Measurements from ENCODE around the gene MED14. TPM values are rescaled to one million over a fixed set of nuclear protein-coding genes. Genes with fewer than 3 reads are reported as not detected.

MED14 gene
- total and polyA plus RNA-seq, 2 experiments from 2014 or later: 13.3 to 34.7 TPM

DNA sequence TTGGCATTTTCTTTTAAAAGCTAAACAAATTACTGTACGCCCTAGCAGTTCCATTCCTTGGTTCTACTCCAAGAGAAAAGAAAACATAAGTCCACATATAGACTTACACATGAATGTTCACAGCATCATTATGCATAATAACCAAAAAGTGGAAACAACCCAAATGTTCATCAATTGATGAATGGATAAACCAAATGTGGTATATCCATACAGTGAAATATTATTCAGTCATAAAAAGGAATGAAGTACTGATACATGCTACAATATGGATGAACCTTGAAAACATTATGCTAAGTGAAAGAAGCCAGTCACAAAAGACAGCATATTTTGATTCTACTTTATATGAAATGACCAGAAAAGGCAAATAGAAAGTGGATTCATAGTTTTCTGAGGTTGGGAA is 36.5 kb downstream of the MED14 start:
- TF ChIP-seq EZH2phosphoT487 (IDR thresholded peaks at IDR 0.05; ENCODE audit: insufficient read depth, low read depth) (no peak), EZH2 (IDR thresholded peaks at IDR 0.05; ENCODE audit: insufficient read depth, poor library complexity, severe bottlenecking) (no peak)
- H3K27me3 ChIP-seq (replicated peaks; ENCODE audit: insufficient read depth): no peaks in the 10 kb centered on the region
- no peaks in the 10 kb centered on the region for H3K4me1 ChIP-seq (ENCODE audit: insufficient read depth)
- in situ Hi-C loops (cut with MboI): loop anchor here (25.0 kb wide), 1 partner anchor 413 kb away; no protein-coding TSS in a partner anchor
- H2AFZ ChIP-seq: no peak overlapping the region
- no peak overlapping the region for H3K4me2 ChIP-seq (ENCODE audit: unreplicated experiment)
- no peaks in the 10 kb centered on the region for H3K9me2 ChIP-seq (ENCODE audit: insufficient read depth)
- DNase-seq: no peak
- H3F3A ChIP-seq (ENCODE audit: insufficient read depth): no peaks in the 10 kb centered on the region
- WGBS, 2 experiments (ENCODE audit: low coverage in 1 of 2, low lambda C conversion rate in 2 of 2, missing lambda C conversion rate in 2 of 2): 100% methylated on average over 1 of the region's 1 CpG
- H3K79me2 ChIP-seq (ENCODE audit: insufficient read depth): no peaks in the 10 kb centered on the region
- no peak overlapping the region for H3K4me3 ChIP-seq
- no peak overlapping the region for H3K27ac ChIP-seq
- peaks cover 30% of the 10 kb centered on the region; the same call in 1 of the 2 replicates for H3K36me3 ChIP-seq (ENCODE audit: low read depth)
- no peaks in the 10 kb centered on the region for H4K20me1 ChIP-seq (ENCODE audit: insufficient read depth)
- H3K9ac ChIP-seq: no peak overlapping the region
- H3K9me3 ChIP-seq (ENCODE audit: low read depth): no peaks in the 10 kb centered on the region

GRCh38 chrX:40694802-40695201 is 40.5 kb downstream of the MED14 start:
- Histone ChIP-seq H3K79me2 (ENCODE audit: insufficient read depth) (no peaks in the 10 kb centered on the region), H2AFZ (no peak overlapping the region), H3K9me3 (ENCODE audit: low read depth) (no peaks in the 10 kb centered on the region), H3K27ac (no peak overlapping the region), H3K9ac (no peak overlapping the region), H3K9me2 (ENCODE audit: insufficient read depth) (no peaks in the 10 kb centered on the region), H3K36me3 (ENCODE audit: low read depth) (peaks cover 24% of the 10 kb centered on the region; the same call in 1 of the 2 replicates), H3F3A (ENCODE audit: insufficient read depth) (no peaks in the 10 kb centered on the region), H4K20me1 (ENCODE audit: insufficient read depth) (no peaks in the 10 kb centered on the region), H3K4me1 (ENCODE audit: insufficient read depth) (no peaks in the 10 kb centered on the region), H3K4me3 (no peak overlapping the region), H3K4me2 (ENCODE audit: unreplicated experiment) (no peak overlapping the region), H3K27me3 (replicated peaks; ENCODE audit: insufficient read depth) (no peaks in the 10 kb centered on the region)
- in situ Hi-C loops (cut with MboI): loop anchor here (25.0 kb wide), 1 partner anchor 417 kb away; no protein-coding TSS in a partner anchor
- TF ChIP-seq EZH2 (IDR thresholded peaks at IDR 0.05; ENCODE audit: insufficient read depth, poor library complexity, severe bottlenecking): no peak
- DNase-seq: peak; percentile 11
- WGBS, 2 experiments (ENCODE audit: low coverage in 1 of 2, low lambda C conversion rate in 2 of 2, missing lambda C conversion rate in 2 of 2): 79 to 93% methylated on average over 1 of the region's 1 CpG

GRCh38 chrX:40688929-40689328 is 46.4 kb downstream of the MED14 start:
- DNase-seq: no peak
- Histone ChIP-seq H2AFZ (no peak overlapping the region), H3K27ac (no peak overlapping the region), H3K36me3 (ENCODE audit: low read depth) (no peaks in the 10 kb centered on the region; the same call in 1 of the 2 replicates), H3K4me2 (ENCODE audit: unreplicated experiment) (no peak overlapping the region), H3K4me1 (ENCODE audit: insufficient read depth) (no peaks in the 10 kb centered on the region), H3F3A (ENCODE audit: insufficient read depth) (no peaks in the 10 kb centered on the region), H3K79me2 (ENCODE audit: insufficient read depth) (no peaks in the 10 kb centered on the region), H3K9me3 (ENCODE audit: low read depth) (no peaks in the 10 kb centered on the region), H3K9ac (no peak overlapping the region), H3K27me3 (replicated peaks; ENCODE audit: insufficient read depth) (no peaks in the 10 kb centered on the region), H4K20me1 (ENCODE audit: insufficient read depth) (no peaks in the 10 kb centered on the region), H3K4me3 (no peak overlapping the region), H3K9me2 (ENCODE audit: insufficient read depth) (no peaks in the 10 kb centered on the region)
- in situ Hi-C loops (cut with MboI): loop anchor here (25.0 kb wide), 1 partner anchor 423 kb away; no protein-coding TSS in a partner anchor
- TF ChIP-seq EZH2 (IDR thresholded peaks at IDR 0.05; ENCODE audit: insufficient read depth, poor library complexity, severe bottlenecking) (no peak), EZH2phosphoT487 (IDR thresholded peaks at IDR 0.05; ENCODE audit: insufficient read depth, low read depth) (no peak)

- in situ Hi-C loops (cut with MboI): loop anchor here (25.0 kb wide), 1 partner anchor 425 kb away; no protein-coding TSS in a partner anchor
- TF ChIP-seq EZH2 (IDR thresholded peaks at IDR 0.05; ENCODE audit: insufficient read depth, poor library complexity, severe bottlenecking): no peak
- Histone ChIP-seq H3K4me3 (no peak overlapping the region), H2AFZ (no peak overlapping the region), H3K9me3 (ENCODE audit: low read depth) (no peaks in the 10 kb centered on the region), H4K20me1 (ENCODE audit: insufficient read depth) (no peaks in the 10 kb centered on the region), H3K79me2 (ENCODE audit: insufficient read depth) (no peaks in the 10 kb centered on the region), H3K9me2 (ENCODE audit: insufficient read depth) (no peaks in the 10 kb centered on the region), H3K9ac (no peak overlapping the region), H3K4me1 (ENCODE audit: insufficient read depth) (no peaks in the 10 kb centered on the region), H3K36me3 (ENCODE audit: low read depth) (peaks cover 1% of the 10 kb centered on the region; the same call in 1 of the 2 replicates), H3K4me2 (ENCODE audit: unreplicated experiment) (no peak overlapping the region), H3F3A (ENCODE audit: insufficient read depth) (no peaks in the 10 kb centered on the region), H3K27me3 (replicated peaks; ENCODE audit: insufficient read depth) (no peaks in the 10 kb centered on the region), H3K27ac (no peak overlapping the region)
- no peak for DNase-seq
- WGBS, 2 experiments (ENCODE audit: low coverage in 1 of 2, low lambda C conversion rate in 2 of 2, missing lambda C conversion rate in 2 of 2): 99 to 100% methylated on average over 3 of the region's 3 CpGs
These were observed 48.2 kb downstream of the MED14 start for GRCh38 chrX:40687169-40687568.
